ENCODE measurements around the gene ARR3. TPM values are rescaled to one million over a fixed set of nuclear protein-coding genes. Genes with fewer than 3 reads are reported as not detected.

Gene ARR3
- total RNA-seq, 1 experiment from 2014 or later, result not detected

- DNase-seq (ENCODE audit: low spot score) (no peak), ATAC-seq (peak; percentile 10; the same call in 1 of the 2 replicates)
- Mint-ChIP-seq H3K27me3 (ENCODE audit: low read depth) (no peaks in the 10 kb centered on the region), H3K4me1 (peaks cover 12% of the 10 kb centered on the region), H3K36me3 (peaks cover 15% of the 10 kb centered on the region), H3K27ac (no peak overlapping the region; the same call in 1 of the 2 replicates), H3K9me3 (no peaks in the 10 kb centered on the region), H3K4me3 (peak overlapping the region; percentile 96)
- ChIA-PET POLR2A (interaction anchor here (1.1 kb wide), 1 partner anchor 220 kb away, joined by 3 read pairs; no protein-coding TSS in a partner anchor), CTCF (interaction anchor here (0.7 to 1.1 kb wide), 5 partner anchors 15 to 165 kb away, joined by 3 to 6 read pairs (median 4); partner anchors contain the start of gene IGBP1)
- TF ChIP-seq FOXP1 (CRISPR knock-in tag; IDR thresholded peaks at IDR 0.05; ENCODE audit: borderline replicate concordance) (no peak), JAZF1 (CRISPR knock-in tag; IDR thresholded peaks at IDR 0.05) (no peak), FOXK1 (CRISPR knock-in tag; IDR thresholded peaks at IDR 0.05) (no peak), NR3C1 (CRISPR knock-in tag; conservative IDR thresholded peaks at IDR 0.05; ENCODE audit: low read depth) (no peak)
Observed at GRCh38 chrX:70289168-70289792, 21.1 kb downstream of the ARR3 start.

DNA sequence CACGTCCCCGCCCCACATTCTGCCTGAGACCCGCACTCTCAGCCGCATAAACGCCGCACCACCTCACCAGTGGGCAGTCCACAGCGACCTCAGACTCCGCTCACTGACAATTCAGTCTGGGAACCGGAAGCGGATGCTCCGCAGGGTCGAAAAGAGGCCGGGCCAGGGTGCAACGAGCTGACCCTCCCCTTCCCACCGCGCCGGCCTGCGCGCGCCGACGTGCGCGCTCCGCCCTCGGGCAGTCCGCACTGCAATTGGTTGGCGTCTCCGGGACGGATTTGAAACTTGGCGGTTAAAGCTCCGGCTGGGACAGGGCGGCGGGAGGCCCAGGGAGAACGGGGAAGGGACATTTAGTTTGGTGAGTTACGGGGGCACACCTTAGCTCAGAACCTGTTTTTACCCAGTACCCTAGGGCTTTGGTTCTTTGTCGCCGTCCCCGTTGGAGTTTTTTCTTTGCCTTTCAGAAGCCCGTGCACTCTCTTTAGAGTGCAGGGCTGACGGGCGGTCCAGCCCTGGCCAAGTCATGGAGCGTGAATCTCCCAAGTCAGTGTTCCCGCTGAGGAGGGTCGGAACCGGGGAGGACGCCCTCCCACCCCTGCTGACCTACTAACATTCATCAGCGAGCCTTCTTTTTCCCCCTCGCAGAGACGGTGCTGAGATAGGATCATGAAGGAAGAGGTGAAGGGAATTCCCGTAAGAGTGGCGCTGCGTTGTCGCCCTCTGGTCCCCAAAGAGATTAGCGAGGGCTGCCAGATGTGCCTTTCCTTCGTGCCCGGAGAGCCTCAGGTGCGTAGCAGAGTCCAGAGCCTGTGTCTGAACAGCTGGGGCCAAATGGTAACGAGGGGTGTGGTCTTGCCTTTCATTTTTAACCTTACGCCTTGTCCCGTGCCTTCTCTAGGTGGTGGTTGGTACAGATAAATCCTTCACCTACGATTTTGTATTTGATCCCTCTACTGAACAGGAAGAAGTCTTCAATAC lies 21.9 kb downstream of the ARR3 start, which contains the start of the genes KIF4A and PDZD11:
TSS of gene KIF4A (plus strand) at position 312 of the 978 bp plus-strand sequence. CDS start at position 667, 355 bp downstream.
TSS of gene PDZD11 (minus strand) at position 135 of the 978 bp plus-strand sequence. CDS start 586 bp downstream, outside the sequence.
- CTCF ChIA-PET, result interaction anchor here (0.9 to 1.1 kb wide), 5 partner anchors 16 to 165 kb away, joined by 3 to 6 read pairs (median 3); partner anchors contain the start of gene IGBP1
- Mint-ChIP-seq H3K4me1 (peaks cover 12% of the 10 kb centered on the region), H3K9me3 (no peaks in the 10 kb centered on the region), H3K36me3 (peaks cover 19% of the 10 kb centered on the region), H3K27me3 (ENCODE audit: low read depth) (no peaks in the 10 kb centered on the region), H3K27ac (peak within 1 kb of the TSS; percentile 86), H3K4me3 (peak within 1 kb of the TSS; percentile 96)
- POLR2A ChIA-PET, result interaction anchor here (1.1 kb wide), 1 partner anchor 219 kb away, joined by 3 read pairs; no protein-coding TSS in a partner anchor
- ATAC-seq (peak; percentile 98), DNase-seq (ENCODE audit: low spot score) (peak; percentile 78)
- TF ChIP-seq MYBL2 (CRISPR knock-in tag; IDR thresholded peaks at IDR 0.05), result peak; percentile 99
- TF ChIP-seq OVOL2 (CRISPR knock-in tag; IDR thresholded peaks at IDR 0.05; ENCODE audit: borderline replicate concordance), result no peak
- TF ChIP-seq SP1 (CRISPR knock-in tag; conservative IDR thresholded peaks at IDR 0.05), result 0 out of 2 replicates have a peak, but pooled peaks have one; percentile 13
- TF ChIP-seq PRRX2 (CRISPR knock-in tag; IDR thresholded peaks at IDR 0.05), result no peak
- TF ChIP-seq ZBTB21 (CRISPR knock-in tag; IDR thresholded peaks at IDR 0.05; ENCODE audit: borderline replicate concordance), result no peak
- TF ChIP-seq NR2C2 (CRISPR knock-in tag; IDR thresholded peaks at IDR 0.05), result no peak
- TF ChIP-seq NR1H2 (CRISPR knock-in tag; IDR thresholded peaks at IDR 0.05), result no peak
- TF ChIP-seq, protein P1, sequence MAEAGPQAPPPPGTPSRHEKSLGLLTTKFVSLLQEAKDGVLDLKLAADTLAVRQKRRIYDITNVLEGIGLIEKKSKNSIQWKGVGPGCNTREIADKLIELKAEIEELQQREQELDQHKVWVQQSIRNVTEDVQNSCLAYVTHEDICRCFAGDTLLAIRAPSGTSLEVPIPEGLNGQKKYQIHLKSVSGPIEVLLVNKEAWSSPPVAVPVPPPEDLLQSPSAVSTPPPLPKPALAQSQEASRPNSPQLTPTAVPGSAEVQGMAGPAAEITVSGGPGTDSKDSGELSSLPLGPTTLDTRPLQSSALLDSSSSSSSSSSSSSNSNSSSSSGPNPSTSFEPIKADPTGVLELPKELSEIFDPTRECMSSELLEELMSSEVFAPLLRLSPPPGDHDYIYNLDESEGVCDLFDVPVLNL (CRISPR knock-in tag; IDR thresholded peaks at IDR 0.05; ENCODE audit: borderline replicate concordance, low read depth), result peak; percentile 81
- TF ChIP-seq, protein P2, sequence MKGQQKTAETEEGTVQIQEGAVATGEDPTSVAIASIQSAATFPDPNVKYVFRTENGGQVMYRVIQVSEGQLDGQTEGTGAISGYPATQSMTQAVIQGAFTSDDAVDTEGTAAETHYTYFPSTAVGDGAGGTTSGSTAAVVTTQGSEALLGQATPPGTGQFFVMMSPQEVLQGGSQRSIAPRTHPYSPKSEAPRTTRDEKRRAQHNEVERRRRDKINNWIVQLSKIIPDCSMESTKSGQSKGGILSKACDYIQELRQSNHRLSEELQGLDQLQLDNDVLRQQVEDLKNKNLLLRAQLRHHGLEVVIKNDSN (CRISPR knock-in tag; IDR thresholded peaks at IDR 0.05), result no peak
- peak; percentile 35; the same call in 1 of the 2 replicates for TF ChIP-seq NFYB (CRISPR knock-in tag; conservative IDR thresholded peaks at IDR 0.05; ENCODE audit: low read depth)
- TF ChIP-seq ZNF121 (CRISPR knock-in tag; IDR thresholded peaks at IDR 0.05), result no peak
- TF ChIP-seq FOXP1 (CRISPR knock-in tag; IDR thresholded peaks at IDR 0.05; ENCODE audit: borderline replicate concordance), result no peak
- TF ChIP-seq ELF4 (CRISPR knock-in tag; IDR thresholded peaks at IDR 0.05; ENCODE audit: low read depth), result no peak
- no peak for TF ChIP-seq NFATC4 (CRISPR knock-in tag; IDR thresholded peaks at IDR 0.05)
- TF ChIP-seq PRDM15 (CRISPR knock-in tag; IDR thresholded peaks at IDR 0.05), result no peak
- TF ChIP-seq EMX1 (CRISPR knock-in tag; IDR thresholded peaks at IDR 0.05), result no peak
- no peak for TF ChIP-seq CREM (CRISPR knock-in tag; IDR thresholded peaks at IDR 0.05)
- TF ChIP-seq, protein P3, sequence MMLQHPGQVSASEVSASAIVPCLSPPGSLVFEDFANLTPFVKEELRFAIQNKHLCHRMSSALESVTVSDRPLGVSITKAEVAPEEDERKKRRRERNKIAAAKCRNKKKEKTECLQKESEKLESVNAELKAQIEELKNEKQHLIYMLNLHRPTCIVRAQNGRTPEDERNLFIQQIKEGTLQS (CRISPR knock-in tag; conservative IDR thresholded peaks at IDR 0.05), result no peak
- TF ChIP-seq ETV6 (CRISPR knock-in tag; IDR thresholded peaks at IDR 0.05), result 0 out of 2 replicates have a peak, but pooled peaks have one; percentile 31
- TF ChIP-seq, protein P4, sequence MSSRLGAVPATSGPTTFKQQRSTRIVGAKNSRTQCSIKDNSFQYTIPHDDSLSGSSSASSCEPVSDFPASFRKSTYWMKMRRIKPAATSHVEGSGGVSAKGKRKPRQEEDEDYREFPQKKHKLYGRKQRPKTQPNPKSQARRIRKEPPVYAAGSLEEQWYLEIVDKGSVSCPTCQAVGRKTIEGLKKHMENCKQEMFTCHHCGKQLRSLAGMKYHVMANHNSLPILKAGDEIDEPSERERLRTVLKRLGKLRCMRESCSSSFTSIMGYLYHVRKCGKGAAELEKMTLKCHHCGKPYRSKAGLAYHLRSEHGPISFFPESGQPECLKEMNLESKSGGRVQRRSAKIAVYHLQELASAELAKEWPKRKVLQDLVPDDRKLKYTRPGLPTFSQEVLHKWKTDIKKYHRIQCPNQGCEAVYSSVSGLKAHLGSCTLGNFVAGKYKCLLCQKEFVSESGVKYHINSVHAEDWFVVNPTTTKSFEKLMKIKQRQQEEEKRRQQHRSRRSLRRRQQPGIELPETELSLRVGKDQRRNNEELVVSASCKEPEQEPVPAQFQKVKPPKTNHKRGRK (CRISPR knock-in tag; IDR thresholded peaks at IDR 0.05; ENCODE audit: borderline replicate concordance), result no peak

Measured in WTC11 (cell line).